Stomach (tissue), 9 donors: ENCODE data around the gene CRIP2. TPM values are rescaled to one million over a fixed set of nuclear protein-coding genes. Genes with fewer than 3 reads are reported as not detected.

Source experiments
- DNase-seq, 2 donors: peaks; one replicate each; pipeline versions ENCODE4 v3.0.0 to v3.0.0-alpha.2; 2013 to 2019
- H3K27ac ChIP-seq, 5 donors: fragments of 200-600 bp in 4 of 5; sonication (generic) in 4 of 5; one replicate each; pipeline ENCODE4 v1.5.1; 2013 to 2019; ENCODE audit warnings: mild to moderate bottlenecking in 1 of 5, moderate library complexity in 1 of 5
- H3K27me3 ChIP-seq, 3 donors: fragments of 200-600 bp; sonication (generic); one replicate each; pipeline ENCODE4 v1.5.1; 2017 to 2019; ENCODE audit warnings: mixed run types in 1 of 3
- H3K36me3 ChIP-seq, 4 donors: fragments of 200-600 bp; sonication (generic); 1 replicate in 3 of 4; 2 replicates in 1 of 4; pipeline ENCODE4 v1.5.1; 2016 to 2019
- H3K4me1 ChIP-seq, 4 donors: fragments of 200-600 bp; sonication (generic); one replicate each; pipeline ENCODE4 v1.5.1; 2016 to 2019
- H3K4me3 ChIP-seq, 4 donors: fragments of 200-600 bp; sonication (generic) in 3 of 4; one replicate each; pipeline ENCODE4 v1.5.1; 2016 to 2019; ENCODE audit warnings: mild to moderate bottlenecking in 1 of 4
- H3K9me3 ChIP-seq, 4 donors: fragments of 200-600 bp; sonication (generic); one replicate each; pipeline ENCODE4 v1.5.1; 2016 to 2019
- EP300 ChIP-seq: sonication (generic); formaldehyde crosslinking; IDR thresholded peaks from one replicate; pipeline ENCODE4 v1.6.1; 2017; ENCODE audit warnings: antibody characterized with exemption
- POLR2A ChIP-seq, 4 donors: fragments of 450-650 bp; IDR thresholded peaks; one replicate each; pipeline ENCODE4 v1.6.1; 2016; ENCODE audit warnings: antibody characterized with exemption in 4 of 4, control low read depth in 2 of 4, mild to moderate bottlenecking in 1 of 4, moderate library complexity in 1 of 4
- POLR2AphosphoS5 ChIP-seq, 3 donors: sonication (generic); formaldehyde crosslinking; IDR thresholded peaks; one replicate each; pipeline ENCODE4 v1.6.1; 2016; ENCODE audit warnings: antibody characterized with exemption in 3 of 3
- WGBS, 5 donors: extraction: QIAGEN DNeasy Blood & Tissue Kit in 3 of 5; methylation state at CpG; one replicate each; pipeline versions ENCODE4 v1.1.5 to v1.1.7; 2013 to 2018; 5-methylcytosine and 5-hydroxymethylcytosine counted together
- intact Hi-C: fragments of 100-400 bp; cut with DNase I; formaldehyde crosslinking; loops from one replicate; pipeline ENCODE4 v1.15.1; 2023; ENCODE audit warnings: low total_unique reads
- polyA plus RNA-seq, 3 donors: library from polyadenylated mRNA; stranded (reverse); fragments of 200-250 nt; gene quantifications; one replicate each; pipeline ENCODE4 v1.2.3, GENCODE V29; 2013
- total RNA-seq, 5 donors: library from RNA; depleted of rRNA; stranded (reverse); fragments of >200 nt; gene quantifications; one replicate each; pipeline versions ENCODE4 v1.1.0 to v1.2.3, GENCODE V29; 2014 to 2016
- TF ChIP-seq, protein P1 (sequence below), 7 experiments: fragments of 450-650 bp in 4 of 7; fragments of 200-600 bp in 3 of 7; sonication (generic) in 3 of 7; IDR thresholded peaks; one replicate each; pipeline ENCODE4 v1.5.1; 2016 to 2019; ENCODE audit warnings: antibody characterized with exemption in 7 of 7, control low read depth in 2 of 7, mild to moderate bottlenecking in 1 of 7
- donor health status: healthy with polysubstance abuse.
- donor health status: Bipolar disorder and iron deficiency.
- donor health status: healthy.

The CRIP2 gene
- total and polyA plus RNA-seq, 8 donors: 36.0 to 135 (median 74.5) TPM

- peaks cover 0 to 64% (median 13%) of the 10 kb centered on the region in 3 donors for H3K27me3 ChIP-seq
- peaks cover 0 to 18% (median 4%) of the 10 kb centered on the region in 4 donors for H3K36me3 ChIP-seq
- 62 to 71% (median 69%) methylated on average over 15 of the region's 15 CpGs for WGBS, 5 donors
- H3K9me3 ChIP-seq: no peaks in the 10 kb centered on the region
- TF ChIP-seq POLR2AphosphoS5 (IDR thresholded peaks at IDR 0.05) (no peak), POLR2A (IDR thresholded peaks at IDR 0.05) (no peak), EP300 (no peak)
- TF ChIP-seq, protein P1, sequence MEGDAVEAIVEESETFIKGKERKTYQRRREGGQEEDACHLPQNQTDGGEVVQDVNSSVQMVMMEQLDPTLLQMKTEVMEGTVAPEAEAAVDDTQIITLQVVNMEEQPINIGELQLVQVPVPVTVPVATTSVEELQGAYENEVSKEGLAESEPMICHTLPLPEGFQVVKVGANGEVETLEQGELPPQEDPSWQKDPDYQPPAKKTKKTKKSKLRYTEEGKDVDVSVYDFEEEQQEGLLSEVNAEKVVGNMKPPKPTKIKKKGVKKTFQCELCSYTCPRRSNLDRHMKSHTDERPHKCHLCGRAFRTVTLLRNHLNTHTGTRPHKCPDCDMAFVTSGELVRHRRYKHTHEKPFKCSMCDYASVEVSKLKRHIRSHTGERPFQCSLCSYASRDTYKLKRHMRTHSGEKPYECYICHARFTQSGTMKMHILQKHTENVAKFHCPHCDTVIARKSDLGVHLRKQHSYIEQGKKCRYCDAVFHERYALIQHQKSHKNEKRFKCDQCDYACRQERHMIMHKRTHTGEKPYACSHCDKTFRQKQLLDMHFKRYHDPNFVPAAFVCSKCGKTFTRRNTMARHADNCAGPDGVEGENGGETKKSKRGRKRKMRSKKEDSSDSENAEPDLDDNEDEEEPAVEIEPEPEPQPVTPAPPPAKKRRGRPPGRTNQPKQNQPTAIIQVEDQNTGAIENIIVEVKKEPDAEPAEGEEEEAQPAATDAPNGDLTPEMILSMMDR (IDR thresholded peaks at IDR 0.05): no peak
- H3K4me1 ChIP-seq: peaks cover 63 to 95% (median 82%) of the 10 kb centered on the region in 4 donors
- intact Hi-C loops: no loop called here
- H3K27ac ChIP-seq: peak overlapping the region; percentile 89 to 95 (median 92)
- peak overlapping the region in 1 of 4 donors; percentile 41 for H3K4me3 ChIP-seq
- peak in 1 of 2 donors; percentile 36 for DNase-seq
These were observed 5.7 kb downstream of the CRIP2 start for GRCh38 chr14:105480199-105480746.

GRCh38 chr14:105480807-105481801 is 6.5 kb downstream of the CRIP2 start:
- no peak for TF ChIP-seq POLR2A (IDR thresholded peaks at IDR 0.05)
- TF ChIP-seq, protein P1 (IDR thresholded peaks at IDR 0.05): peak in 6 of 7 experiments; percentile 34 to 100 (median 99)
- no peak for TF ChIP-seq EP300
- peak; percentile 62 to 82 (median 75) for TF ChIP-seq POLR2AphosphoS5 (IDR thresholded peaks at IDR 0.05)

DNA sequence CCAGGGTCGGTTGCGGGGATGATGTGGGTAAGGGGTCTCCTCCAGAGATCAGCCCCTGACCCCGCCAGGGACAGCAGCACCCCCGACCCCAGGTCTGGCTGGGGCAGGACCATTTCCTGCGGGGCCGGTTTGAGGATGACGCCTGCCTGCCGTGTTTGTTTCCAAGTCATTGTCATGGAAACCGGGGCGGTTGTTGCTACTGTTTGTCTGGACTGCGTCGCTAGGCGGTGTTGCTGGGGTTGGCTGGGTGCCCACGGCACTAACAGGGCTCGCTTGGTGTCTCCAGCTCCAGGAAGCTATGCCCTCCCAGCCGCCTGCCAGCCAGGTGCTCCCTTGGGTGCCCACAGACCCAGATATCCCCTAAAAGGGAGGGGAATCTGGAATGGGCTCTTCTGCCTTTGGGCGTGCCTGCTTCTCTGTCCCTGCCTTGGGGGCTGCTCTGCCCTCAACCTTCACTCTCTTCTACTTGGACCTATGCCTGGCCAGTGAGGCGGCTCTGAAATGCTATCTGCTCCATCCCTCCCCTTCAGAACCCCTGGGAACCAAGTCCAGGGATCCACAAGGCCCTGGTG is 7.4 kb downstream of the CRIP2 start:
- peak overlapping the region; percentile 29 to 42 (median 39) for H3K4me3 ChIP-seq
- TF ChIP-seq EP300 (no peak), POLR2A (IDR thresholded peaks at IDR 0.05) (no peak), POLR2AphosphoS5 (IDR thresholded peaks at IDR 0.05) (peak; percentile 33 to 75 (median 38))
- TF ChIP-seq, protein P1 (IDR thresholded peaks at IDR 0.05): peak in 1 of 7 experiments; percentile 13
- peak; percentile 93 to 99 for DNase-seq
- peak overlapping the region; percentile 89 to 95 (median 92) for H3K27ac ChIP-seq
- H3K9me3 ChIP-seq: no peaks in the 10 kb centered on the region
- peaks cover 0 to 64% (median 19%) of the 10 kb centered on the region in 3 donors for H3K27me3 ChIP-seq
- H3K36me3 ChIP-seq: peaks cover 0 to 18% (median 4%) of the 10 kb centered on the region in 4 donors
- intact Hi-C loops: no loop called here
- WGBS, 5 donors: 0 to 1% (median 1%) methylated on average over 10 to 18 of the region's 18 CpGs
- peaks cover 60 to 95% (median 81%) of the 10 kb centered on the region in 4 donors for H3K4me1 ChIP-seq

More at GRCh38 chr14:105480807-105481801, 6.5 kb downstream of the CRIP2 start:
- intact Hi-C loops: no loop called here
- peaks cover 0 to 64% (median 13%) of the 10 kb centered on the region in 3 donors for H3K27me3 ChIP-seq
- peak overlapping the region; percentile 29 to 42 (median 39) for H3K4me3 ChIP-seq
- peaks cover 60 to 95% (median 81%) of the 10 kb centered on the region in 4 donors for H3K4me1 ChIP-seq
- 0 to 1% (median 1%) methylated on average over 21 to 35 of the region's 35 CpGs for WGBS, 5 donors
- H3K9me3 ChIP-seq: no peaks in the 10 kb centered on the region
- peak overlapping the region; percentile 89 to 95 (median 92) for H3K27ac ChIP-seq
- DNase-seq: peak; percentile 91 to 97
- H3K36me3 ChIP-seq: peaks cover 0 to 18% (median 4%) of the 10 kb centered on the region in 4 donors
